Activated T-cell treated with anti-CD3 and anti-CD28 coated beads for 1 hour (primary cell): ENCODE data around the gene LILRA2.
"Not testable (repeated sequence)": the region's sequence is repeated elsewhere in the genome, so short reads cannot be mapped to it uniquely, and the experiment has no call there.

Source experiments
- DNase-seq: peaks from one replicate; pipeline ENCODE4 v3.0.0-alpha.2; 2020; ENCODE audit warnings: low read depth

Gene LILRA2

GRCh38 chr19:54571715-54572615 lies 1.6 kb upstream of the LILRA2 start:
- not testable (repeated sequence) for DNase-seq

DNA sequence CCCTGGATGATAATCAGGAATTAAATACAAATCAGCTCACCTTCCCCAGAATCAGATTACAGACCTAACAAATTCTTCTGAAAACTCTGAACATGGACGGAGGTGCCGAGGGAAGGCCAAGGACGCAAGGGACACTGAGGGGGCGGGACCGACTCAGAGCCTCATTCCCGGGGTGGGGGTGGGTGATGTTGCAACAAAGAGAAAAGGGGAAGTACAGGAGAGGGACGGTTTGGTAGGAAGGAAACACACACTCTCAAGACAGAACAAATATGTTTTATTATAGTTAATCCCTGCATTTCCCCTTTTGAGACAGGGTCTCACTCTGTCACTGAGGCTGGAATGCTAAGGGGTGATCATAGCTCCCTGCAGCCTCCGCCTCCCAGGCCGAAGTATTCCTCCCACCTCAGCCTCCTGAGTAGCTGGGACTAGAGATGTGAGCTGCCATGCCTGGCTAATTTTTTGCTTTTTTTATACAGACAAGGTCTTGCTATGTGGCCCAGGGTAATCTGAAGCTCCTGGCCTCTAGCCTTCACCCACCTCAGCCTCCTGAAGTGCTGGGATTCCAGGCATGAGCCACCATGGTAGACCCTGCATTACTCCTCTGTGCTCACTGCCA lies 786 bp upstream of the LILRA2 start:
- no peak for DNase-seq

- DNase-seq = no peak
These were observed 461 bp downstream of the LILRA2 start for GRCh38 chr19:54574051-54574450.

- DNase-seq = no peak
These were observed 1.0 kb downstream of the LILRA2 start for GRCh38 chr19:54574527-54575056.

DNA sequence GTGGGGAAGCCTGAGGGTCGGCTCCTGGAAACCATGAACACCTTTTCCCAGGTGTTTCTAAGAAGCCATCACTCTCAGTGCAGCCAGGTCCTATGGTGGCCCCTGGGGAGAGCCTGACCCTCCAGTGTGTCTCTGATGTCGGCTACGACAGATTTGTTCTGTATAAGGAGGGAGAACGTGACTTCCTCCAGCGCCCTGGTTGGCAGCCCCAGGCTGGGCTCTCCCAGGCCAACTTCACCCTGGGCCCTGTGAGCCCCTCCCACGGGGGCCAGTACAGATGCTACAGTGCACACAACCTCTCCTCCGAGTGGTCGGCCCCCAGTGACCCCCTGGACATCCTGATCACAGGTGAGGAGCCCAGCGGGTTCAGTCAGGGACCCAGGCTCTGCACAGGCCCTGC lies 1.6 kb downstream of the LILRA2 start:
- not testable (repeated sequence) for DNase-seq

GRCh38 chr19:54576411-54576976 lies 2.9 kb downstream of the LILRA2 start:
- DNase-seq = no peak

DNA sequence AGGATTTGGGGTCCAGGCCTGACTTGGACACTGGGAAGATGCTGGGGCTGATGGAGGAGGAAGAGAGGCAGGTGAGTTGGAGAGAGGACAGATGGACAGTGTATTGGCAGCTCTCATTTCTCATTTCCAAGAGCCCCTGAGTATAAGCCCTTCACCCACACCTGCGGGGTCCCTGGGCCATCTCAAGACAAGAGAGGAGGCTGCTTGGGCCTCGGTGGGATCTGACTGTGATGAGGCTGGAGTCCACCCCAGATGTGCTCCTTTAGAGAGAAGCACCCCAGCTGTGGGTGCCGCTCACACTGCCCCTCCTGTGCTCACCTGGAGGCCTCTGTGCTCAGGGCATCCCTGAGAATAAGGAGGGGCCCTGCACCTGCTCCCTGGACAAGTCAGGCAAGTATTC lies 3.7 kb downstream of the LILRA2 start:
- DNase-seq = no peak

GRCh38 chr19:54578268-54578667 lies 4.7 kb downstream of the LILRA2 start:
- DNase-seq = not testable (repeated sequence)

- DNase-seq = no peak
These were observed 12.8 kb downstream of the LILRA2 start for GRCh38 chr19:54586397-54586796.

DNA sequence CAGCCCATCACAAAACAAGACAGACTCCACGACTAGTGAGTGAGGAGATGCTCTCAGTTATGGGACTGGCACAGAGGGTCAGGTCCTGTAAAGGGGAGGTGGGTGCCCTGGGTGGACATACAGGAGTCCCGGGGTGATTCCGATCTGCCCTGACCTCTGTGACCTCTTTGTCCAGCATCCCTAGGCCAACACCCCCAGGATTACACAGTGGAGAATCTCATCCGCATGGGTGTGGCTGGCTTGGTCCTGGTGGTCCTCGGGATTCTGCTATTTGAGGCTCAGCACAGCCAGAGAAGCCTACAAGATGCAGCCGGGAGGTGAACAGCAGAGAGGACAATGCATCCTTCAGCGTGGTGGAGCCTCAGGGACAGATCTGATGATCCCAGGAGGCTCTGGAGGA lies 13.4 kb downstream of the LILRA2 start:
- DNase-seq = no peak

GRCh38 chr19:54593445-54593844 lies 19.9 kb downstream of the LILRA2 start, which contains the start of gene LILRA1:
TSS of gene LILRA1 (plus strand) at chr19:54593632. CDS start at chr19:54594245, 613 bp downstream.
- not testable (repeated sequence) for DNase-seq

GRCh38 chr19:54593931-54594626 lies 20.5 kb downstream of the LILRA2 start:
- not testable (repeated sequence) for DNase-seq

DNA sequence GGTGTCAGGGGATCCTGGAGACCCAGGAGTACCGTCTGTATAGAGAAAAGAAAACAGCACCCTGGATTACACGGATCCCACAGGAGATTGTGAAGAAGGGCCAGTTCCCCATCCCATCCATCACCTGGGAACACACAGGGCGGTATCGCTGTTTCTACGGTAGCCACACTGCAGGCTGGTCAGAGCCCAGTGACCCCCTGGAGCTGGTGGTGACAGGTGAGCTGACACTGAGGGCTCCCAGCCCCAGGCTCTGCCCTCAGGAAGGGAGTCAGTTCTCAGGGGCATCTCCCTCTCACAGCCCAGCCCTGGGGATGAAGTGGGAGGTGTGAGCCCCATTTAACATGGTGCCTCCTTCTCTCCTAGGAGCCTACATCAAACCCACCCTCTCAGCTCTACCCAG lies 21.1 kb downstream of the LILRA2 start:
- DNase-seq = no peak

DNA sequence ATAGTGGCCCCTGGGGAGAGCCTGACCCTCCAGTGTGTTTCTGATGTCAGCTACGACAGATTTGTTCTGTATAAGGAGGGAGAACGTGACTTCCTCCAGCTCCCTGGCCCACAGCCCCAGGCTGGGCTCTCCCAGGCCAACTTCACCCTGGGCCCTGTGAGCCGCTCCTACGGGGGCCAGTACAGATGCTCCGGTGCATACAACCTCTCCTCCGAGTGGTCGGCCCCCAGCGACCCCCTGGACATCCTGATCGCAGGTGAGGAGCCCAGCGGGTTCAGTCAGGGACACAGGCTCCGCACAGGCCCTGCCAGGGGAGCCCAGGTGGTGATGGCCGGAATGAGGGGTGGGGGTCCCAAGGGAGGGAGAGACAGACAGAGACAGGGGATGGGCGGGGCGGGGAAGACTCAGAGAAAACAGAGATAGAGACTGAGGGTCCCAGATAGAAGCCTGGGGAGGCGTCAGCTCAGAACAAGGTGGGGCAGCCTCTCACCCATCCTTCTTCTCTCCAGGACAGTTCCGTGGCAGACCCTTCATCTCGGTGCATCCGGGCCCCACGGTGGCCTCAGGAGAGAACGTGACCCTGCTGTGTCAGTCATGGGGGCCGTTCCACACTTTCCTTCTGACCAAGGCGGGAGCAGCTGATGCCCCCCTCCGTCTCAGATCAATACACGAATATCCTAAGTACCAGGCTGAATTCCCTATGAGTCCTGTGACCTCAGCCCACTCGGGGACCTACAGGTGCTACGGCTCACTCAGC lies 22.3 kb downstream of the LILRA2 start:
- DNase-seq = not testable (repeated sequence)

- DNase-seq = no peak
These were observed 26.6 kb downstream of the LILRA2 start for GRCh38 chr19:54600212-54600611.

DNA sequence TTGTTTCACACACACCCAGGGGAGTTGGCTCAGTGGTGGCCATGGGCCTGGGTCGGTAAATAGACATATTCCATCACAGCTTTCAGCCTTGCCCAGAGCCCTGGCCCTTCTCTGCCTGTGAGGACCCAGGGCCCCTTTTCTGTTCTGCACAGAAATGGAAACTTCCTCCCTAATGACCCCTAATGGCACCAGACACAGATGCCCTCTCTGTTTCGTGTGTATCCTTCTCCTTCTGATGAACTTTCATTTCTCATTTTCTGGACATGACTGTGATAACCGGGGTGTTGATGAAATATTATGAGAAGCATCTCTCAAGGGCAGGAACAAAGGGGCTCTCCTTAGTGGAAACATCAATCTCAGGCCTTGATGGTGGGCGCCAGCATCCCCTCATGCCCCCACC lies 32.6 kb downstream of the LILRA2 start:
- DNase-seq = no peak

DNA sequence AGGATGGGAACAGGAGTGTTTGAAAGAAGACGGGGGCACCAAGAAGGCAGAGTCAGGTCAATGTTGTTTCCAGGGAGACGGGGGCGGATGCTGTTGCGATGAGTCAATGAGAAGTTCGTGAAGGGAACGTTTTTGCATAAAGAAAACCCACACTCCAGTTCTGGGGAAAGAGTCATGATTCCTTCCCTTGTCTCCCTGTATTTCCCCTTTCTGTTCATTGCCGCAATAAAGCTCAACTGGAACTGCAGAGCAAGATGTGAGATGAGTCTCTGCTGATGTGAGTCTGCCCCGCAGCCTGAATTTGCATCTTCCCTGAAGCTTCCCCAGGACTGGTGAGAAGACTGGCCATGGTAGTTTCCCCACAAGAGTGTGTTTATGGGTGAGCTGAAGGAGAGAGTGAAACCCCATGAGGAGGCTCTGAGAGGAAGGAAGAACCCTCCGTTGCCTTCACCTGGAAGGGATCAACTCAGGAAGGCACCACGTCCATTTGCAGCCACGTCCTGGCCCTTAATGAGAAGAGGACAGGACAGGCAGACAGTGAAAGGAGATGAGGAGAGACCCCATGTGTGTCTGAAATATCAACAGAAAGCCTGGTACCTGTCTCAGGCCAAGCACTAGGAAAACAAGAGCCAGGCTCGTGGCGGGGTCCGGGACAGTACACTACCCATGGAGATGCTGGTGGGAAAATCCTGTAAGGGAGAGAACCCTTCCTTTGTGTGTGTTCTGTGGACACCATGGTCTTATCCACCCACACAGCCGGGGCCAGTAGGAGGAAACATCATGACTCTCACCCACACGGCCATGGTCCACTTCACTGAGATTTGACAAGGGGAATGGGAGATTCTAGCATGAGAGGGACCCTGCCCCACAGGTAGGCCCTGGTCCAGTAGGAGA lies 33.5 kb downstream of the LILRA2 start:
- no peak for DNase-seq

GRCh38 chr19:54607785-54608150 lies 34.2 kb downstream of the LILRA2 start:
- DNase-seq = no peak

DNA sequence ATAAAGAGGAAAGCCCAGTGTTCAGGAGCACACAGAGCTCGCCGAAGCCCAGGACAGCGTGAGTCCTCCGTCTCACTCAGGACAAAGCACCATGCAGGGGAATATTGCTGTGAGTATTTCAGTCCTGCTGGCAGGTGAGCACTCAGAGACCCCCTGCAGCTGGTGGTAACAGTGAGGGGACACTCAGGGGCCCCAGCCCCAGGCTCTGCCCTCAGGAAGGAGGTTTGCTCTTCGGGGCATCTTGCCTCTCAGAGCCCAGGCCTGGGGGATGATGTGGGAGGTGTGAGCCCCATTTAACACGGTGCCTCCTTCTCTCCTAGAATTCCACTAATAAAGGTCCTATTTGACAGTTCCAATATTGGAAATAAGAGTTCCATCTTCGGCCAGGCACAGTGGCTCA lies 34.6 kb downstream of the LILRA2 start:
- no peak for DNase-seq

DNA sequence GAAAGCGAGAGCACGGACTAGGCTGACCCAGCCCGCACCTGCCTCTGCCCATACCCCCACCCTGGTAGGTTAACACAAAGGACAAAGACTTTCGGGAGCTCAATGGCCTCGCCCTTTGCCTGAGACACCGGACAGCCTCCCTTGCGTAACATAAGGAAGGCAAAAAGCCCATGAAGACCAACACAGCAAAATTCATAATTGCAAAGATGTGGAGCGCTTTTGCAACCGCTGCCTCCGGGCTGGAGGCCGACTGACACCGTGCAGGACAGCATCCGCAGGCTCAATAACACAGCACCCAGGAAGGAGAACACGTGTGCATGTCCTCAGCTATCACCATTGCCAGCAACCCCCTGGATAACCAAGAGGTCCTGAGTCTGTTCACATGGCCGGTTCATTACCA lies 35.2 kb downstream of the LILRA2 start:
- DNase-seq = no peak
